GM12892 (cell line): ENCODE data around the gene NAV2.

ENCODE experiments used
- POLR2A ChIP-seq: IDR thresholded peaks from 2 replicates; pipeline ENCODE4 v1.6.1; 2011; ENCODE audit warnings: low read depth, low read length, control low read depth
- TAF1 ChIP-seq: IDR thresholded peaks from 2 replicates; pipeline ENCODE4 v1.6.1; 2011; ENCODE audit warnings: low read depth, mild to moderate bottlenecking, control low read depth, low read length, borderline replicate concordance

GRCh38 chr11:19789245-19789644 lies 76.6 kb downstream of the NAV2 start:
- TF ChIP-seq TAF1 (no peak), POLR2A (no peak)
